Adrenal gland (tissue), 5 donors: ENCODE measurements around the gene EYA4.

Source experiments
- CTCF ChIP-seq, 6 experiments: fragments of 450-650 bp in 4 of 6; fragments of 200-600 bp in 2 of 6; sonication (generic) in 1 of 6; IDR thresholded peaks; 1 replicate in 5 of 6; 2 replicates in 1 of 6; pipeline versions ENCODE4 v1.5.1 to v1.8.0; 2016 to 2021; ENCODE audit warnings: antibody characterized with exemption in 6 of 6, mild to moderate bottlenecking in 2 of 6, moderate library complexity in 1 of 6
- POLR2A ChIP-seq, 2 donors: fragments of 450-650 bp; IDR thresholded peaks; one replicate each; pipeline ENCODE4 v1.6.1; 2017; ENCODE audit warnings: antibody characterized with exemption in 2 of 2, mild to moderate bottlenecking in 2 of 2, moderate library complexity in 1 of 2
- donor health status: DM: no; HTN: no; CAD: no.

GRCh38 chr6:133410638-133411435, 169.7 kb downstream of the EYA4 start:
- TF ChIP-seq CTCF (IDR thresholded peaks at IDR 0.05), result no peak
- no peak for TF ChIP-seq POLR2A (IDR thresholded peaks at IDR 0.05)
